ENCODE results near the gene NDUFB11. TPM values are rescaled to one million over a fixed set of nuclear protein-coding genes. Genes with fewer than 3 reads are reported as not detected.
"Not testable (repeated sequence)": the region's sequence is repeated elsewhere in the genome, so short reads cannot be mapped to it uniquely, and the experiment has no call there.

Gene NDUFB11
- total RNA-seq, 1 experiment from 2014 or later = 258 TPM

- H3K9ac ChIP-seq (ENCODE audit: low read length) = no peak overlapping the region
- DNase-seq (no peak), ATAC-seq (no peak)
- H3K4me3 ChIP-seq (ENCODE audit: low read length) = no peak overlapping the region
- H3F3A ChIP-seq (ENCODE audit: low read length, unreplicated experiment) = no peaks in the 10 kb centered on the region
- no peak overlapping the region for H3K4me2 ChIP-seq (ENCODE audit: low read length)
- no peak overlapping the region for H3K27ac ChIP-seq (ENCODE audit: low read length)
- H3K9me2 ChIP-seq (replicated peaks; ENCODE audit: low read length) = no peaks in the 10 kb centered on the region
- no peaks in the 10 kb centered on the region for H3K27me3 ChIP-seq (ENCODE audit: low read length)
- H3K79me2 ChIP-seq (ENCODE audit: low read length) = peaks cover 13% of the 10 kb centered on the region
- intact Hi-C loops (cut with micrococcal nuclease) = no loop called here
- TF ChIP-seq EZH2phosphoT487 (IDR thresholded peaks at IDR 0.05; ENCODE audit: borderline replicate concordance, low read length) (no peak), CTCF (conservative IDR thresholded peaks at IDR 0.05; ENCODE audit: low read depth, low read length) (no peak), EZH2 (IDR thresholded peaks at IDR 0.05; ENCODE audit: low read length, unreplicated experiment) (no peak)
- no peak overlapping the region for H2AFZ ChIP-seq (ENCODE audit: low read length)
- peaks cover 9% of the 10 kb centered on the region; the same call in 1 of the 2 replicates for H3K36me3 ChIP-seq (ENCODE audit: low read depth, low read length)
- BruUV-seq (replicated peaks) = no TSS peak
- H4K20me1 ChIP-seq (ENCODE audit: low read length) = no peaks in the 10 kb centered on the region
- H3K4me1 ChIP-seq (ENCODE audit: insufficient read depth, low read length) = peaks cover 5% of the 10 kb centered on the region; the same call in 1 of the 2 replicates
- no peaks in the 10 kb centered on the region for H3K9me3 ChIP-seq (ENCODE audit: low read length)
- POLR2A ChIA-PET (ENCODE audit: unreplicated experiment) = no interaction called here
- CTCF ChIA-PET = no interaction called here
Observed at GRCh38 chrX:47138171-47138570, 6.3 kb downstream of the NDUFB11 start.

- POLR2A ChIA-PET (ENCODE audit: unreplicated experiment) = interaction anchor here (0.6 to 0.7 kb wide), 2 partner anchors 297 to 1962 kb away, joined by 3 to 6 read pairs; no protein-coding TSS in a partner anchor
- BruUV-seq (replicated peaks) = not testable (repeated sequence)
Observed at GRCh38 chrX:47135650-47136049, 8.9 kb downstream of the NDUFB11 start.

GRCh38 chrX:47133493-47133892 is 11.0 kb downstream of the NDUFB11 start:
- ATAC-seq (no peak), DNase-seq (no peak)
- Histone ChIP-seq H3F3A (ENCODE audit: low read length, unreplicated experiment) (no peaks in the 10 kb centered on the region), H3K79me2 (ENCODE audit: low read length) (no peaks in the 10 kb centered on the region), H3K4me2 (ENCODE audit: low read length) (no peak overlapping the region), H3K4me1 (ENCODE audit: insufficient read depth, low read length) (peaks cover 5% of the 10 kb centered on the region; the same call in 1 of the 2 replicates), H3K27me3 (ENCODE audit: low read length) (no peaks in the 10 kb centered on the region), H3K9me2 (replicated peaks; ENCODE audit: low read length) (no peaks in the 10 kb centered on the region), H2AFZ (ENCODE audit: low read length) (no peak overlapping the region), H3K9me3 (ENCODE audit: low read length) (no peaks in the 10 kb centered on the region), H4K20me1 (ENCODE audit: low read length) (no peaks in the 10 kb centered on the region), H3K4me3 (ENCODE audit: low read length) (no peak overlapping the region), H3K36me3 (ENCODE audit: low read depth, low read length) (no peaks in the 10 kb centered on the region), H3K9ac (ENCODE audit: low read length) (no peak overlapping the region), H3K27ac (ENCODE audit: low read length) (no peak overlapping the region)
- TF ChIP-seq EZH2 (IDR thresholded peaks at IDR 0.05; ENCODE audit: low read length, unreplicated experiment) (no peak), CTCF (conservative IDR thresholded peaks at IDR 0.05; ENCODE audit: low read depth, low read length) (no peak), EZH2phosphoT487 (IDR thresholded peaks at IDR 0.05; ENCODE audit: borderline replicate concordance, low read length) (no peak)
- intact Hi-C loops (cut with micrococcal nuclease) = no loop called here
- CTCF ChIA-PET = no interaction called here
- no TSS peak for BruUV-seq (replicated peaks)
- POLR2A ChIA-PET (ENCODE audit: unreplicated experiment) = no interaction called here

More at GRCh38 chrX:47135650-47136049, 8.9 kb downstream of the NDUFB11 start:
- intact Hi-C loops (cut with micrococcal nuclease); H3K9me3 ChIP-seq (ENCODE audit: low read length); H2AFZ ChIP-seq (ENCODE audit: low read length); H3K36me3 ChIP-seq (ENCODE audit: low read depth, low read length); H3K27me3 ChIP-seq (ENCODE audit: low read length); CTCF ChIA-PET; H3K79me2 ChIP-seq (ENCODE audit: low read length); H3K27ac ChIP-seq (ENCODE audit: low read length); H3K4me3 ChIP-seq (ENCODE audit: low read length); H3K4me1 ChIP-seq (ENCODE audit: insufficient read depth, low read length); H3F3A ChIP-seq (ENCODE audit: low read length, unreplicated experiment); H3K4me2 ChIP-seq (ENCODE audit: low read length); H3K9ac ChIP-seq (ENCODE audit: low read length); H3K9me2 ChIP-seq (replicated peaks; ENCODE audit: low read length); H4K20me1 ChIP-seq (ENCODE audit: low read length): not testable (repeated sequence)
- peak; percentile 60 for DNase-seq
- ATAC-seq = peak; percentile 56; the same call in 1 of the 2 replicates

All from PC-3 (cell line).